ENCODE data around the gene RPGR.

GRCh38 chrX:38318196-38318595, 9.1 kb downstream of the RPGR start:
- no peak for TF ChIP-seq CTCF (conservative IDR thresholded peaks at IDR 0.05)
- TF ChIP-seq EZH2 (IDR thresholded peaks at IDR 0.05; ENCODE audit: low read depth) = no peak
